Common myeloid progenitor, CD34-positive (primary cell): ENCODE data around the gene DMWD.

Source experiments
- CTCF ChIA-PET: fragments of 350-600 bp; sonication (Branson Sonifier 250); formaldehyde crosslinking; loops from one replicate; lab custom pipeline; 2021; ENCODE audit warnings: antibody characterized with exemption; lab: Charles Lee
- POLR2A ChIA-PET: fragments of 350-600 bp; sonication (Branson Sonifier 250); formaldehyde crosslinking; loops from one replicate; lab custom pipeline; 2021; ENCODE audit warnings: antibody characterized with exemption; lab: Charles Lee
- DNase-seq, 3 donors: peaks; one replicate each; pipeline versions ENCODE4 v3.0.0 to v3.0.0-alpha.2; 2013
- H3K27ac ChIP-seq, 2 experiments: 1 replicate in 1 of 2; 2 replicates in 1 of 2; pipeline ENCODE4 v1.7.0; 2013; ENCODE audit warnings: inconsistent platforms in 2 of 2, low read length in 2 of 2, mild to moderate bottlenecking in 2 of 2, low read depth in 1 of 2, moderate library complexity in 1 of 2; ENCODE audit not compliant: severe bottlenecking in 2 of 2, insufficient read depth in 1 of 2, poor library complexity in 1 of 2
- H3K27me3 ChIP-seq, 5 experiments: replicated peaks in 2 of 5; 1 replicate in 3 of 5; 2 replicates in 2 of 5; pipeline versions ENCODE4 v1.6.1 to v1.7.0; 2013; ENCODE audit warnings: low read length in 4 of 5, mild to moderate bottlenecking in 2 of 5, moderate library complexity in 2 of 5, inconsistent platforms in 1 of 5; ENCODE audit not compliant: insufficient read depth in 5 of 5, control insufficient read depth in 4 of 5
- H3K36me3 ChIP-seq, 4 experiments: 1 replicate in 2 of 4; 2 replicates in 2 of 4; pipeline versions ENCODE4 v1.6.1 to v1.7.0; 2013; ENCODE audit warnings: low read length in 3 of 4, control low read depth in 1 of 4, mild to moderate bottlenecking in 1 of 4; ENCODE audit not compliant: control insufficient read depth in 4 of 4, insufficient read depth in 4 of 4
- H3K4me1 ChIP-seq, 4 experiments: 1 replicate in 3 of 4; 2 replicates in 1 of 4; pipeline versions ENCODE4 v1.6.1 to v1.7.1; 2013; ENCODE audit warnings: low read length in 3 of 4, mild to moderate bottlenecking in 3 of 4, control low read depth in 1 of 4, inconsistent platforms in 1 of 4, moderate library complexity in 1 of 4; ENCODE audit not compliant: control insufficient read depth in 4 of 4, insufficient read depth in 4 of 4; ENCODE audit errors: control extremely low read depth in 1 of 4
- H3K4me3 ChIP-seq, 7 experiments: 1 replicate in 4 of 7; 2 replicates in 3 of 7; pipeline versions ENCODE4 v1.5.1 to v1.7.0; 2013; ENCODE audit warnings: mild to moderate bottlenecking in 7 of 7, low read length in 6 of 7, moderate library complexity in 6 of 7, inconsistent platforms in 2 of 7, low read depth in 2 of 7, control low read depth in 1 of 7; ENCODE audit not compliant: insufficient read depth in 4 of 7, control insufficient read depth in 1 of 7; ENCODE audit errors: extremely low read depth in 1 of 7
- H3K9me3 ChIP-seq, 5 experiments: 1 replicate in 4 of 5; 2 replicates in 1 of 5; pipeline versions ENCODE4 v1.6.1 to v1.7.1; 2013; ENCODE audit warnings: low read length in 4 of 5, mild to moderate bottlenecking in 2 of 5, inconsistent platforms in 1 of 5, low read depth in 1 of 5, moderate library complexity in 1 of 5; ENCODE audit not compliant: control insufficient read depth in 4 of 5, insufficient read depth in 2 of 5; ENCODE audit errors: control extremely low read depth in 1 of 5
- WGBS: methylation state at CpG from one replicate; pipeline ENCODE4 v1.1.5; 2013; ENCODE audit not compliant: insufficient coverage; 5-methylcytosine and 5-hydroxymethylcytosine counted together

Gene DMWD

GRCh38 chr19:45817010-45817724 lies 24.5 kb upstream of the DMWD start:
- Histone ChIP-seq H3K9me3 (no peaks in the 10 kb centered on the region), H3K4me1 (peaks cover 0 to 26% (median 25%) of the 10 kb centered on the region in 4 experiments), H3K27me3 (no peaks in the 10 kb centered on the region), H3K4me3 (no peak overlapping the region), H3K27ac (no peak overlapping the region), H3K36me3 (peaks cover 6 to 32% (median 20%) of the 10 kb centered on the region in 4 experiments)
- ChIA-PET CTCF (interaction anchor here (0.9 to 3.0 kb wide), 26 partner anchors 9 to 257 kb away, joined by 3 to 17 read pairs (median 5); partner anchors contain the start of genes DMWD, IRF2BP1 and SYMPK), POLR2A (interaction anchor here (1.2 kb wide), 1 partner anchor 18 kb away, joined by 3 read pairs; no protein-coding TSS in a partner anchor)
- DNase-seq: peak; percentile 96 to 98 (median 96)
- WGBS: 22% methylated on average over 22 of the region's 24 CpGs

DNA sequence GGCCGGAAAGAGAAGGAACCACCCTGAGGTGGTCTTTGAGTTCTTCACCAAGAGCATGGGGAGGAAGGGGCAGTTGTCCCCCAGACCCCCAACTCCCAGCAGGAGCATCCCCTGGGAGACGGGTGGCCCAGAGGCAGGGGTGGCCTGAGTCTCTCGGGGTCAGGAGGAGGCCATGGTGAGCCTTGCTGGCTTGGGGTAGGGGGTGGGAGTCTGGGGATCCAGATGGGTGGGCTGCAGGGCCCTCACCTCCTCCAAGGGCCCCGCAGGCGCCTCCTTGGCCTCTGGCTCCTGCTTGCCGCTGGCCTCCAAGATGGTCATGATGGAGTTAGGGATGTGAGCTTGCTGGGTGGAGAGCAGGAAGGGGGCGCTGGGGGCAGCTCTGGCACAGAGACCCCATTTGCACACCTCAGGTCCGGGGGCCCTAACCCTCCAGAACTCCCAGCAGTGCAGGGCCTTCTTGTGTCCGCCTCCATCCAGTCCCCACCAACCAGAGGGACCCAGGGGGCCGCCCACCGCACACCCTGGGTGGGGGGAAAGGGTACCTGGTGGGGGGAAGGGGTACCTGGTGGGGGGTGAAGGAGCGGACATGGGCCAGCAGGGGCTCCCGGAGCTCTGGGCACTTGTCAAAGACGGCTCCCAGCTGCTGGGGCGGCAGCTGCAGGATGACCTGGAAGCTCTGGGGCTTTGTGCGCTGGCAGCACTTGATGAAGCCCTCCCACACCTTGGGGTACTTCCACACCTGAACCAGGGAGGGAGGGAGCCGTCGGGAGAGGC lies 23.8 kb upstream of the DMWD start:
- H3K27ac ChIP-seq: no peak overlapping the region
- peaks cover 0 to 26% (median 25%) of the 10 kb centered on the region in 4 experiments for H3K4me1 ChIP-seq
- CTCF ChIA-PET: interaction anchor here (0.8 to 3.0 kb wide), 22 partner anchors 10 to 257 kb away, joined by 3 to 17 read pairs (median 5); partner anchors contain the start of genes IRF2BP1, SIX5 and SYMPK
- POLR2A ChIA-PET: no interaction called here
- no peaks in the 10 kb centered on the region for H3K27me3 ChIP-seq
- peak overlapping the region in 4 of 7 experiments; percentile 55 to 75 (median 65) for H3K4me3 ChIP-seq
- peaks cover 4 to 27% (median 18%) of the 10 kb centered on the region in 4 experiments for H3K36me3 ChIP-seq
- no peak for DNase-seq
- H3K9me3 ChIP-seq: no peaks in the 10 kb centered on the region
- 78% methylated on average over 13 of the region's 18 CpGs for WGBS

- DNase-seq: peak in 2 of 3 donors; percentile 44 to 47
- WGBS: under 1% methylated on average over 21 of the region's 44 CpGs
- Histone ChIP-seq H3K27ac (no peak overlapping the region), H3K4me1 (peaks cover 0 to 27% (median 27%) of the 10 kb centered on the region in 4 experiments), H3K36me3 (peaks cover 2 to 20% (median 14%) of the 10 kb centered on the region in 4 experiments), H3K27me3 (no peaks in the 10 kb centered on the region), H3K4me3 (peak overlapping the region in 6 of 7 experiments; percentile 25 to 75 (median 60)), H3K9me3 (no peaks in the 10 kb centered on the region)
- POLR2A ChIA-PET: no interaction called here
- CTCF ChIA-PET: interaction anchor here (0.8 to 3.0 kb wide), 12 partner anchors 10 to 67 kb away, joined by 3 to 17 read pairs (median 5); partner anchors contain the start of gene SIX5
Observed at GRCh38 chr19:45815481-45816216, 23.0 kb upstream of the DMWD start.

DNA sequence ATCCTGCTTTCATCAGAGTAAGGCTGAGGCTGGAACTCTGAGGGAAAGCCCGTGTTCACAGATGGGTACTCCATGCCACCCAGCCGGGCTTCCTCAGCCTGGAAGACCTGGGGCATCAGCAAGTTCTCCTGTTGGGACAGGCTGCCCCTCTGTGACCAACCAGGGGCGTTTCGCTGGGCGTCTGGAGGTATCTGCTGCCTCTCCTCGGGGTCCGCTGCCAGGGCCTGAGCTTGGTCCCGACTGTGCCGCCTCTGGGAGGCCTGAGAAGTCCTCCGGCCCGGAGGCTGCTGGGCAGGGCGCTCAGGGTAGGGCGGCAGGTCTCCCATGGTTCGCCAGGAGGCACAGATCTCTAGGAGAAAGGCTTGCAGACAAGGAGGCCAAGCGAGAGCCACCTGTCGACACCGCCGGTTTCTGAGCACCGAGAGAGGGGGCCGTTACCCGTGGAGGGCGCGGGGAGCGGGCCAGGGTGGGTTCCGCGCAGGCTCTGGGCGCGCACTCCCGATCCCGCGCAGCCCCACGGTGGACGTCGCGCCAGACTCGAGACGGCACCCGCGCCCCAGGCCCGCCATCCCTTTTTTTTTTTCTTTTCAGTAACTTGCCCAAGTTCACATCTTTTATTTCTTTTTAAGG lies 22.3 kb upstream of the DMWD start, which contains the start of gene RSPH6A:
TSS of gene RSPH6A (minus strand) at position 458 of the 630 bp plus-strand sequence. CDS start at position 326, 132 bp downstream.
- ChIA-PET CTCF (interaction anchor here (0.8 to 8.1 kb wide), 7 partner anchors 9 to 47 kb away, joined by 3 to 52 read pairs (median 4); partner anchors contain the start of gene SIX5), POLR2A (interaction anchor here (0.6 kb wide), 1 partner anchor 15 kb away, joined by 4 read pairs; no protein-coding TSS in a partner anchor)
- 21% methylated on average over 28 of the region's 40 CpGs for WGBS
- Histone ChIP-seq H3K27me3 (no peaks in the 10 kb centered on the region), H3K36me3 (peaks cover under 1 to 13% (median 8%) of the 10 kb centered on the region in 4 experiments), H3K4me3 (peak within 1 kb of the TSS in 6 of 7 experiments; percentile 25 to 75 (median 60)), H3K27ac (no peak within 1 kb of the TSS), H3K9me3 (no peaks in the 10 kb centered on the region), H3K4me1 (peaks cover 0 to 34% (median 32%) of the 10 kb centered on the region in 4 experiments)
- DNase-seq: no peak

DNA sequence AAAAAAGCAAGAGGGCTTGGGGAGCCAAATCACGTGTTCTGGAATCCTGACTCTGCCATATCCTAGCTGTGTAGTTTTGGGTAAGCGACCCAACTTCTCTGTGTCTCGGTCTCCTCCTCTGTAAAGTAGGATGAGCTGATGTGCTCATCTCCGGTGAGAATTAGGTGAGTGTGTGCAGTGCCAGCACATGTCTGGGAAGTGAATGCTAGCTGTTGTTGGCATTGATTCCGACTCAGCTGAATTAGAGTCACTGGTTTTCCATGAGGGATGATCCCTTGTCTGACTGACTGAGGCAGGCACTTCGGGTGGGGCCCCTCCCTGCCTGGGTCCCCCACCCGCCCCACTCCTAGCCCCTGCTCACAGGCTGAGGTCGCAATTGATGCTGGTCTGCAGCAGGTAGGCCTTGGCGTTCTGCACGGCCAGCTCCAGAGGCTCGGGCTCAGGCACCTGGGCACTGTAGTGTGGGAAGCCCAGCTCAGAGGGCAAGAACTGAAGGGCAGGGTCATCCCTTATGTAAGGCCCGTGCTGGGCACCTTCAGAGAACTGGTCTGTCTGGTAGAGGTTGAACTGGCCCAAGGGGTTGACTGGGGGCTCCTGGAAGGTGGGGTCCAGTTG lies 21.6 kb upstream of the DMWD start:
- ChIA-PET CTCF (interaction anchor here (0.8 to 8.1 kb wide), 8 partner anchors 9 to 46 kb away, joined by 3 to 52 read pairs (median 4); partner anchors contain the start of gene SIX5), POLR2A (interaction anchor here (0.6 kb wide), 1 partner anchor 15 kb away, joined by 4 read pairs; no protein-coding TSS in a partner anchor)
- no peak overlapping the region for H3K27ac ChIP-seq
- peaks cover 0 to 6% (median 4%) of the 10 kb centered on the region in 4 experiments for H3K36me3 ChIP-seq
- peaks cover 4 to 40% (median 39%) of the 10 kb centered on the region in 4 experiments for H3K4me1 ChIP-seq
- DNase-seq: no peak
- H3K9me3 ChIP-seq: no peaks in the 10 kb centered on the region
- no peaks in the 10 kb centered on the region for H3K27me3 ChIP-seq
- H3K4me3 ChIP-seq: no peak overlapping the region
- 93% methylated on average over 5 of the region's 12 CpGs for WGBS
